ENCODE data around the gene AMIGO3.
"Not testable (repeated sequence)": the region's sequence is repeated elsewhere in the genome, so short reads cannot be mapped to it uniquely, and the experiment has no call there.

DNA sequence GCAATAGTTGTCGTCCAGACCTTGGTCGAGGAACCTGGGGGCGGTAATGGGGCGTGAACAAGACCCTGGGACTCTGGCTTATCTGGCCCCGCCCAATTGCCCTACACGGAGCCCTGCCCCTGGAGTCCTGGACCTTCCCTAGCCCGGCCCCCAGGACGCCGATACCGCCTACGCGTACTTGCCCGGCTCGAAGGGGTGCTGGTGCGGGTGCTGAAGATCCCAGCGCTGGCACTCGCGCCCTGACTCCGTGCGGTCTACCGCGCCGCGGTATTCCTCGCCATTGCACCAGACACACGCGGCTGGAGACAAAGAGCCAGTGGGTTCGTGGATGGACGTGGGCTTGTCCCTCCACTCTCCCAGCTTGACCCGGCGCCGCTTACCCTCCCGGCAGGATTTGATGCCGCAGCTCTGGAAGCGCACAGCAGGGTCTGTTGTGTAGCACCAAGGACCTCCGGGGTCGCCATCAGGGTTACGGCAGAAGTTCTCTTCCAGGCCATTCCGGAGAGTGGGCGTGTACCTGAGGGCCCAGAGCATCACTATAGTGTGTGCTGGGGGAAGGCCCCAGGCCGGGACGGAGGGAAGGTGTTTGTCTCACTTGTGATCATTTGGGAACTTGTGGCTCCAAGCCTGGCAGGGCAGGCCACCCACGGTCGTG, 32.6 kb downstream of the AMIGO3 start:
- TF ChIP-seq, protein P1, sequence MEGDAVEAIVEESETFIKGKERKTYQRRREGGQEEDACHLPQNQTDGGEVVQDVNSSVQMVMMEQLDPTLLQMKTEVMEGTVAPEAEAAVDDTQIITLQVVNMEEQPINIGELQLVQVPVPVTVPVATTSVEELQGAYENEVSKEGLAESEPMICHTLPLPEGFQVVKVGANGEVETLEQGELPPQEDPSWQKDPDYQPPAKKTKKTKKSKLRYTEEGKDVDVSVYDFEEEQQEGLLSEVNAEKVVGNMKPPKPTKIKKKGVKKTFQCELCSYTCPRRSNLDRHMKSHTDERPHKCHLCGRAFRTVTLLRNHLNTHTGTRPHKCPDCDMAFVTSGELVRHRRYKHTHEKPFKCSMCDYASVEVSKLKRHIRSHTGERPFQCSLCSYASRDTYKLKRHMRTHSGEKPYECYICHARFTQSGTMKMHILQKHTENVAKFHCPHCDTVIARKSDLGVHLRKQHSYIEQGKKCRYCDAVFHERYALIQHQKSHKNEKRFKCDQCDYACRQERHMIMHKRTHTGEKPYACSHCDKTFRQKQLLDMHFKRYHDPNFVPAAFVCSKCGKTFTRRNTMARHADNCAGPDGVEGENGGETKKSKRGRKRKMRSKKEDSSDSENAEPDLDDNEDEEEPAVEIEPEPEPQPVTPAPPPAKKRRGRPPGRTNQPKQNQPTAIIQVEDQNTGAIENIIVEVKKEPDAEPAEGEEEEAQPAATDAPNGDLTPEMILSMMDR (IDR thresholded peaks at IDR 0.05; ENCODE audit: insufficient read depth, low read length) = not testable (repeated sequence)
- TF ChIP-seq, protein P2, sequence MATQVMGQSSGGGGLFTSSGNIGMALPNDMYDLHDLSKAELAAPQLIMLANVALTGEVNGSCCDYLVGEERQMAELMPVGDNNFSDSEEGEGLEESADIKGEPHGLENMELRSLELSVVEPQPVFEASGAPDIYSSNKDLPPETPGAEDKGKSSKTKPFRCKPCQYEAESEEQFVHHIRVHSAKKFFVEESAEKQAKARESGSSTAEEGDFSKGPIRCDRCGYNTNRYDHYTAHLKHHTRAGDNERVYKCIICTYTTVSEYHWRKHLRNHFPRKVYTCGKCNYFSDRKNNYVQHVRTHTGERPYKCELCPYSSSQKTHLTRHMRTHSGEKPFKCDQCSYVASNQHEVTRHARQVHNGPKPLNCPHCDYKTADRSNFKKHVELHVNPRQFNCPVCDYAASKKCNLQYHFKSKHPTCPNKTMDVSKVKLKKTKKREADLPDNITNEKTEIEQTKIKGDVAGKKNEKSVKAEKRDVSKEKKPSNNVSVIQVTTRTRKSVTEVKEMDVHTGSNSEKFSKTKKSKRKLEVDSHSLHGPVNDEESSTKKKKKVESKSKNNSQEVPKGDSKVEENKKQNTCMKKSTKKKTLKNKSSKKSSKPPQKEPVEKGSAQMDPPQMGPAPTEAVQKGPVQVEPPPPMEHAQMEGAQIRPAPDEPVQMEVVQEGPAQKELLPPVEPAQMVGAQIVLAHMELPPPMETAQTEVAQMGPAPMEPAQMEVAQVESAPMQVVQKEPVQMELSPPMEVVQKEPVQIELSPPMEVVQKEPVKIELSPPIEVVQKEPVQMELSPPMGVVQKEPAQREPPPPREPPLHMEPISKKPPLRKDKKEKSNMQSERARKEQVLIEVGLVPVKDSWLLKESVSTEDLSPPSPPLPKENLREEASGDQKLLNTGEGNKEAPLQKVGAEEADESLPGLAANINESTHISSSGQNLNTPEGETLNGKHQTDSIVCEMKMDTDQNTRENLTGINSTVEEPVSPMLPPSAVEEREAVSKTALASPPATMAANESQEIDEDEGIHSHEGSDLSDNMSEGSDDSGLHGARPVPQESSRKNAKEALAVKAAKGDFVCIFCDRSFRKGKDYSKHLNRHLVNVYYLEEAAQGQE (IDR thresholded peaks at IDR 0.05; ENCODE audit: insufficient replicate concordance, low read depth) = not testable (repeated sequence)
- TF ChIP-seq POLR2AphosphoS5, GABPA (IDR thresholded peaks at IDR 0.05; ENCODE audit: low read depth): not testable (repeated sequence)

All from HL-60 (cell line).